CD14-positive monocyte (primary cell): ENCODE results near the gene MGAT4C. TPM values are rescaled to one million over a fixed set of nuclear protein-coding genes. Genes with fewer than 3 reads are reported as not detected.

Source experiments
- DNase-seq, 3 donors: peaks; one replicate each; pipeline ENCODE4 v3.0.0-alpha.2; 2011 to 2022
- H2AFZ ChIP-seq: 2 replicates; pipeline ENCODE4 v1.6.0; 2012; ENCODE audit warnings: mild to moderate bottlenecking, low read depth, low read length, inconsistent platforms; ENCODE audit not compliant: insufficient read depth, poor library complexity, severe bottlenecking
- H3K27ac ChIP-seq, 2 donors: 1 replicate in 1 of 2; 2 replicates in 1 of 2; pipeline ENCODE4 v1.5.1; 2012 to 2013; ENCODE audit warnings: low read length in 2 of 2, control low read depth in 1 of 2, inconsistent platforms in 1 of 2, low read depth in 1 of 2, mild to moderate bottlenecking in 1 of 2
- H3K27me3 ChIP-seq, 2 donors: one replicate each; pipeline versions ENCODE4 v1.6.0 to v1.6.1; 2011 to 2013; ENCODE audit warnings: low read length in 2 of 2; ENCODE audit not compliant: control insufficient read depth in 2 of 2, insufficient read depth in 2 of 2
- H3K36me3 ChIP-seq, 2 donors: replicated peaks in 1 of 2; 1 replicate in 1 of 2; 2 replicates in 1 of 2; pipeline versions ENCODE4 v1.5.1 to v1.6.1; 2012 to 2013; ENCODE audit warnings: low read length in 2 of 2, control low read depth in 1 of 2, inconsistent platforms in 1 of 2, mild to moderate bottlenecking in 1 of 2; ENCODE audit not compliant: insufficient read depth in 2 of 2, control insufficient read depth in 1 of 2
- H3K4me1 ChIP-seq, 2 donors: 1 replicate in 1 of 2; 2 replicates in 1 of 2; pipeline versions ENCODE4 v1.5.1 to v1.6.1; 2012 to 2013; ENCODE audit warnings: low read length in 2 of 2, control low read depth in 1 of 2, inconsistent platforms in 1 of 2, mild to moderate bottlenecking in 1 of 2, moderate library complexity in 1 of 2; ENCODE audit not compliant: insufficient read depth in 2 of 2, control insufficient read depth in 1 of 2
- H3K4me2 ChIP-seq: replicated peaks from 2 replicates; pipeline ENCODE3; 2012; ENCODE audit warnings: low read length, moderate library complexity, mild to moderate bottlenecking; ENCODE audit not compliant: poor library complexity, severe bottlenecking; ENCODE audit errors: extremely low read depth
- H3K4me3 ChIP-seq, 3 experiments: fragments of 200-600 bp in 1 of 3; sonication (generic) in 1 of 3; replicated peaks in 1 of 3; 1 replicate in 2 of 3; 2 replicates in 1 of 3; pipeline ENCODE4 v1.5.1; 2011 to 2013; ENCODE audit warnings: low read length in 3 of 3, mild to moderate bottlenecking in 3 of 3, control low read depth in 2 of 3, low read depth in 2 of 3, inconsistent platforms in 1 of 3, moderate library complexity in 1 of 3
- H3K79me2 ChIP-seq: 2 replicates; pipeline ENCODE4 v1.6.0; 2012; ENCODE audit warnings: mild to moderate bottlenecking, control low read depth, inconsistent platforms, low read length, moderate library complexity; ENCODE audit not compliant: insufficient read depth
- H3K9ac ChIP-seq: 2 replicates; pipeline ENCODE4 v1.6.0; 2017; ENCODE audit warnings: low read length, mild to moderate bottlenecking; ENCODE audit not compliant: insufficient read depth, poor library complexity, severe bottlenecking
- H3K9me3 ChIP-seq, 2 donors: replicated peaks in 1 of 2; 1 replicate in 1 of 2; 2 replicates in 1 of 2; pipeline versions ENCODE4 v1.5.1 to v1.6.1; 2012 to 2013; ENCODE audit warnings: low read length in 2 of 2, control low read depth in 1 of 2; ENCODE audit not compliant: control insufficient read depth in 1 of 2, insufficient read depth in 1 of 2
- H4K20me1 ChIP-seq: 2 replicates; pipeline ENCODE4 v1.6.0; 2012; ENCODE audit warnings: mild to moderate bottlenecking, low read length, control low read depth, moderate library complexity; ENCODE audit not compliant: insufficient read depth
- H3K27ac Mint-ChIP-seq, 7 donors: one replicate each; pipeline ENCODE4 v1.8.0; 2020; ENCODE audit warnings: mild to moderate bottlenecking in 7 of 7, mixed read lengths in 7 of 7, moderate library complexity in 6 of 7, inconsistent platforms in 2 of 7
- H3K27me3 Mint-ChIP-seq, 3 donors: one replicate each; pipeline ENCODE4 v1.8.0; 2021 to 2022; ENCODE audit warnings: low read depth in 3 of 3, mild to moderate bottlenecking in 3 of 3, mixed read lengths in 3 of 3, moderate library complexity in 3 of 3, inconsistent platforms in 1 of 3
- H3K36me3 Mint-ChIP-seq, 2 donors: one replicate each; pipeline ENCODE4 v1.8.0; 2020; ENCODE audit warnings: mixed read lengths in 2 of 2, inconsistent platforms in 1 of 2, mild to moderate bottlenecking in 1 of 2
- H3K4me1 Mint-ChIP-seq: one replicate; pipeline ENCODE4 v1.8.0; 2020; ENCODE audit warnings: mild to moderate bottlenecking, mixed read lengths
- H3K4me3 Mint-ChIP-seq, 2 donors: one replicate each; pipeline ENCODE4 v1.8.0; 2020; ENCODE audit warnings: mild to moderate bottlenecking in 2 of 2, mixed read lengths in 2 of 2, moderate library complexity in 1 of 2
- H3K9me3 Mint-ChIP-seq, 7 donors: one replicate each; pipeline ENCODE4 v1.8.0; 2020 to 2022; ENCODE audit warnings: mixed read lengths in 7 of 7, mild to moderate bottlenecking in 6 of 7, moderate library complexity in 6 of 7, inconsistent platforms in 2 of 7
- CTCF ChIP-seq: fragments of 200-600 bp; IDR thresholded peaks from one replicate; pipeline ENCODE4 v1.8.0; 2022; ENCODE audit warnings: antibody characterized with exemption, mild to moderate bottlenecking
- WGBS: methylation state at CpG from one replicate; pipeline ENCODE4 v1.1.5; 2013; ENCODE audit warnings: missing lambda C conversion rate; ENCODE audit not compliant: insufficient coverage; 5-methylcytosine and 5-hydroxymethylcytosine counted together
- intact Hi-C, 2 donors: fragments of 100-400 bp; cut with micrococcal nuclease; formaldehyde crosslinking; loops; one replicate each; pipeline versions ENCODE4 v1.15.0 to v1.15.1; 2023
- polyA plus RNA-seq, 3 donors: library from polyadenylated mRNA; depleted of rRNA in 1 of 3; unstranded in 2 of 3; stranded (reverse) in 1 of 3; fragments of 300-500 nt in 2 of 3; fragments of >200 nt in 1 of 3; fragmentation: Illumina TruSeq in 2 of 3; gene quantifications; 1 replicate in 2 of 3; 2 replicates in 1 of 3; pipeline ENCODE4 v1.2.3, GENCODE V29; 2012 to 2021

The MGAT4C gene
- polyA plus RNA-seq, 3 donors: not detected

- H3K4me3 Mint-ChIP-seq: no peak overlapping the region
- H4K20me1 ChIP-seq: no peaks in the 10 kb centered on the region
- H3K9me3 ChIP-seq: peaks cover 29 to 32% of the 10 kb centered on the region in 2 donors
- H3K4me1 ChIP-seq: no peaks in the 10 kb centered on the region
- no peak overlapping the region for H3K9ac ChIP-seq
- no CpG with 5 or more reads among the region's 3 CpGs for WGBS
- no peak overlapping the region for H3K4me2 ChIP-seq
- intact Hi-C loops: no loop called here
- TF ChIP-seq CTCF: no peak
- no peak for DNase-seq
- H3K79me2 ChIP-seq: no peaks in the 10 kb centered on the region
- no peaks in the 10 kb centered on the region for H3K27me3 Mint-ChIP-seq
- no peak overlapping the region for H2AFZ ChIP-seq
- no peaks in the 10 kb centered on the region for H3K4me1 Mint-ChIP-seq
- H3K27me3 ChIP-seq: no peaks in the 10 kb centered on the region
- H3K36me3 ChIP-seq: no peaks in the 10 kb centered on the region
- H3K36me3 Mint-ChIP-seq: no peaks in the 10 kb centered on the region
- H3K4me3 ChIP-seq: no peak overlapping the region
- H3K9me3 Mint-ChIP-seq: peaks cover 11 to 28% (median 22%) of the 10 kb centered on the region in 7 donors
- no peak overlapping the region for H3K27ac Mint-ChIP-seq
- no peak overlapping the region for H3K27ac ChIP-seq
Measured at GRCh38 chr12:86042062-86042461, 214.1 kb downstream of the MGAT4C start.

- intact Hi-C loops: no loop called here
- H3K9me3 Mint-ChIP-seq: peaks cover 0 to 5% (median 0%) of the 10 kb centered on the region in 7 donors
- Histone ChIP-seq H3K9me3 (no peaks in the 10 kb centered on the region), H4K20me1 (no peaks in the 10 kb centered on the region), H3K27me3 (no peaks in the 10 kb centered on the region), H3K79me2 (no peaks in the 10 kb centered on the region), H3K4me2 (no peak overlapping the region), H3K4me3 (no peak overlapping the region), H3K36me3 (no peaks in the 10 kb centered on the region), H3K4me1 (no peaks in the 10 kb centered on the region), H3K9ac (no peak overlapping the region), H2AFZ (no peak overlapping the region), H3K27ac (no peak overlapping the region)
- H3K27ac Mint-ChIP-seq: no peak overlapping the region
- H3K4me1 Mint-ChIP-seq: no peaks in the 10 kb centered on the region
- no peaks in the 10 kb centered on the region for H3K36me3 Mint-ChIP-seq
- no peak overlapping the region for H3K4me3 Mint-ChIP-seq
- no peaks in the 10 kb centered on the region for H3K27me3 Mint-ChIP-seq
- 90% methylated on average over 2 of the region's 3 CpGs for WGBS
- TF ChIP-seq CTCF: no peak
- DNase-seq: no peak
Measured at GRCh38 chr12:86018361-86018760, 237.8 kb downstream of the MGAT4C start.
